22Rv1 (cell line): ENCODE data around the gene RAB1A.

ENCODE experiments used
- ZFX ChIP-seq: fragments of 450-650 bp; IDR thresholded peaks from 2 replicates; pipeline ENCODE4 v1.6.1; 2017; ENCODE audit warnings: antibody characterized with exemption, borderline replicate concordance
- TF ChIP-seq, protein P1 (sequence below): fragments of 450-650 bp; IDR thresholded peaks from 2 replicates; pipeline ENCODE4 v1.5.1; 2017; ENCODE audit warnings: mild to moderate bottlenecking

- TF ChIP-seq, protein P1, sequence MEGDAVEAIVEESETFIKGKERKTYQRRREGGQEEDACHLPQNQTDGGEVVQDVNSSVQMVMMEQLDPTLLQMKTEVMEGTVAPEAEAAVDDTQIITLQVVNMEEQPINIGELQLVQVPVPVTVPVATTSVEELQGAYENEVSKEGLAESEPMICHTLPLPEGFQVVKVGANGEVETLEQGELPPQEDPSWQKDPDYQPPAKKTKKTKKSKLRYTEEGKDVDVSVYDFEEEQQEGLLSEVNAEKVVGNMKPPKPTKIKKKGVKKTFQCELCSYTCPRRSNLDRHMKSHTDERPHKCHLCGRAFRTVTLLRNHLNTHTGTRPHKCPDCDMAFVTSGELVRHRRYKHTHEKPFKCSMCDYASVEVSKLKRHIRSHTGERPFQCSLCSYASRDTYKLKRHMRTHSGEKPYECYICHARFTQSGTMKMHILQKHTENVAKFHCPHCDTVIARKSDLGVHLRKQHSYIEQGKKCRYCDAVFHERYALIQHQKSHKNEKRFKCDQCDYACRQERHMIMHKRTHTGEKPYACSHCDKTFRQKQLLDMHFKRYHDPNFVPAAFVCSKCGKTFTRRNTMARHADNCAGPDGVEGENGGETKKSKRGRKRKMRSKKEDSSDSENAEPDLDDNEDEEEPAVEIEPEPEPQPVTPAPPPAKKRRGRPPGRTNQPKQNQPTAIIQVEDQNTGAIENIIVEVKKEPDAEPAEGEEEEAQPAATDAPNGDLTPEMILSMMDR, result no peak
- no peak for TF ChIP-seq ZFX
Measured at GRCh38 chr2:65067806-65068553, 61.9 kb downstream of the RAB1A start.
